Astrocyte (in vitro differentiated cells and primary cell): Measurements from ENCODE around the gene USP21. TPM values are rescaled to one million over a fixed set of nuclear protein-coding genes. Genes with fewer than 3 reads are reported as not detected.

ENCODE experiments used
- DNase-seq: peaks from one replicate; pipeline ENCODE4 v3.0.0-alpha.2; 2010; ENCODE audit warnings: low read depth
- FAIRE-seq: peaks from 2 replicates; lab custom pipeline; 2011; peaks lifted over from hg19 to GRCh38; lab: Jason Lieb, UNC
- H2AFZ ChIP-seq: 2 replicates; pipeline ENCODE4 v1.6.0; 2012; ENCODE audit warnings: low read depth, low read length, inconsistent platforms
- H3K27ac ChIP-seq: 2 replicates; pipeline ENCODE4 v1.5.1; 2011; ENCODE audit warnings: low read depth, low read length, inconsistent platforms
- H3K27me3 ChIP-seq: 2 replicates; pipeline ENCODE4 v1.6.0; 2011; ENCODE audit warnings: low read length, inconsistent platforms; ENCODE audit not compliant: insufficient read depth
- H3K36me3 ChIP-seq: 2 replicates; pipeline ENCODE4 v1.5.1; 2011; ENCODE audit warnings: low read length, inconsistent platforms; ENCODE audit not compliant: insufficient read depth
- H3K4me1 ChIP-seq: 2 replicates; pipeline ENCODE4 v1.5.1; 2011; ENCODE audit warnings: low read length, inconsistent platforms; ENCODE audit not compliant: insufficient read depth
- H3K4me2 ChIP-seq: 2 replicates; pipeline ENCODE4 v1.6.0; 2012; ENCODE audit warnings: low read length, inconsistent platforms
- H3K4me3 ChIP-seq: 2 replicates; pipeline ENCODE4 v1.5.1; 2011; ENCODE audit warnings: low read depth, mild to moderate bottlenecking, low read length, inconsistent platforms; ENCODE audit not compliant: insufficient read depth
- H3K79me2 ChIP-seq: 2 replicates; pipeline ENCODE4 v1.6.0; 2012; ENCODE audit warnings: mild to moderate bottlenecking, low read length, inconsistent platforms; ENCODE audit not compliant: insufficient read depth
- H3K9ac ChIP-seq: 2 replicates; pipeline ENCODE4 v1.6.0; 2012; ENCODE audit warnings: mild to moderate bottlenecking, low read length, inconsistent platforms
- H3K9me3 ChIP-seq: 2 replicates; pipeline ENCODE4 v1.5.1; 2012; ENCODE audit warnings: low read depth, mild to moderate bottlenecking, low read length, inconsistent platforms; ENCODE audit not compliant: insufficient read depth
- H4K20me1 ChIP-seq: 2 replicates; pipeline ENCODE4 v1.6.0; 2012; ENCODE audit warnings: low read length, inconsistent platforms; ENCODE audit not compliant: insufficient read depth
- H3K27ac Mint-ChIP-seq: one replicate; pipeline ENCODE4 v1.8.0; 2021; ENCODE audit warnings: mild to moderate bottlenecking, mixed read lengths; ENCODE audit not compliant: unreplicated experiment
- H3K27me3 Mint-ChIP-seq: one replicate; pipeline ENCODE4 v1.8.0; 2021; ENCODE audit warnings: low read depth, mixed read lengths; ENCODE audit not compliant: unreplicated experiment
- H3K36me3 Mint-ChIP-seq: one replicate; pipeline ENCODE4 v1.8.0; 2021; ENCODE audit warnings: low read depth, mixed read lengths; ENCODE audit not compliant: unreplicated experiment
- H3K4me1 Mint-ChIP-seq: one replicate; pipeline ENCODE4 v1.8.0; 2021; ENCODE audit warnings: low read depth, mixed read lengths; ENCODE audit not compliant: unreplicated experiment
- H3K4me3 Mint-ChIP-seq: one replicate; pipeline ENCODE4 v1.8.0; 2021; ENCODE audit warnings: mild to moderate bottlenecking, moderate library complexity, mixed read lengths; ENCODE audit not compliant: unreplicated experiment
- H3K9me3 Mint-ChIP-seq: one replicate; pipeline ENCODE4 v1.8.0; 2021; ENCODE audit warnings: mild to moderate bottlenecking, mixed read lengths; ENCODE audit not compliant: unreplicated experiment
- CTCF ChIP-seq: IDR thresholded peaks from 2 replicates; pipeline ENCODE4 v1.5.1; 2011; ENCODE audit warnings: low read depth, mild to moderate bottlenecking, inconsistent platforms, low read length, moderate library complexity; ENCODE audit not compliant: insufficient read depth
- EZH2 ChIP-seq: IDR thresholded peaks from 2 replicates; pipeline ENCODE4 v1.6.1; 2012; ENCODE audit warnings: mild to moderate bottlenecking, low read length, inconsistent platforms; ENCODE audit not compliant: insufficient read depth
- total RNA-seq: library from RNA; stranded (reverse); gene quantifications from 2 replicates; pipeline ENCODE4 v1.2.1, GENCODE V29; 2021

The USP21 gene
- total RNA-seq, 1 donor from 2014 or later = 14.4 TPM

GRCh38 chr1:161173711-161174110 lies 14.4 kb downstream of the USP21 start:
- TF ChIP-seq EZH2 (no peak), CTCF (no peak)
- H3K27me3 Mint-ChIP-seq = no peaks in the 10 kb centered on the region
- Histone ChIP-seq H3K9ac (no peak overlapping the region), H3K27ac (peak overlapping the region; percentile 73), H3K36me3 (peaks cover 21% of the 10 kb centered on the region), H3K27me3 (no peaks in the 10 kb centered on the region), H3K9me3 (no peaks in the 10 kb centered on the region), H3K4me1 (peaks cover 23% of the 10 kb centered on the region), H3K4me3 (no peak overlapping the region), H2AFZ (no peak overlapping the region), H3K79me2 (peaks cover 19% of the 10 kb centered on the region), H4K20me1 (peaks cover 14% of the 10 kb centered on the region), H3K4me2 (peak overlapping the region; percentile 39)
- peaks cover 45% of the 10 kb centered on the region for H3K36me3 Mint-ChIP-seq
- no peak overlapping the region for H3K27ac Mint-ChIP-seq
- H3K4me1 Mint-ChIP-seq = peaks cover 23% of the 10 kb centered on the region
- no peak overlapping the region for H3K4me3 Mint-ChIP-seq
- FAIRE-seq (no peak), DNase-seq (no peak)
- no peaks in the 10 kb centered on the region for H3K9me3 Mint-ChIP-seq

DNA sequence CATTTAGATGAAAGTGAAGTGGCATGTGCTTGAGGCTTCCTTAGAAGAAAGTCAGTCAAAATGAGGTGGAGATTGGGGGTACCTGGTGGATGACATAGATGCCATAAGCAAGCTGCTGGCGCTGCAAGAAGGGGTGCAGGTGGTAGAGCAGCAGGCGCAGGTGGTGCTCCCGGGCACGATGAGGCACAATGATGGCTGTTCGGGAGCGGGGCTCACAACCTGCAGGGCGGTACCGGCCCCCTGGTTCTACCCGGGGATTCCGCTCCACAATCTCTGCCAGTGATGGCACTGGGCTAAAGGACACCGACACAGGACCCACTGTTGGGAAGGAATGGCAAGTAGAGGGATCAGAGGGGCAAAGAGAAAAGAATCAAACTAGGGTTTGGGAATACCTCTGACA lies 15.6 kb downstream of the USP21 start:
- H3K4me2 ChIP-seq = no peak overlapping the region
- H3K27me3 ChIP-seq = no peaks in the 10 kb centered on the region
- peaks cover 19% of the 10 kb centered on the region for H3K79me2 ChIP-seq
- Mint-ChIP-seq H3K4me3 (peak overlapping the region; percentile 20), H3K4me1 (peaks cover 21% of the 10 kb centered on the region), H3K9me3 (no peaks in the 10 kb centered on the region), H3K27ac (no peak overlapping the region), H3K27me3 (no peaks in the 10 kb centered on the region), H3K36me3 (peaks cover 41% of the 10 kb centered on the region)
- H3K9ac ChIP-seq = no peak overlapping the region
- FAIRE-seq = no peak
- no peak for TF ChIP-seq CTCF
- no peak for TF ChIP-seq EZH2
- H2AFZ ChIP-seq = no peak overlapping the region
- H3K9me3 ChIP-seq = no peaks in the 10 kb centered on the region
- no peak for DNase-seq
- no peak overlapping the region for H3K4me3 ChIP-seq
- H4K20me1 ChIP-seq = peaks cover 14% of the 10 kb centered on the region
- H3K27ac ChIP-seq = no peak overlapping the region
- H3K4me1 ChIP-seq = peaks cover 23% of the 10 kb centered on the region
- H3K36me3 ChIP-seq = peaks cover 21% of the 10 kb centered on the region

GRCh38 chr1:161175771-161176453 lies 16.6 kb downstream of the USP21 start:
- peaks cover 17% of the 10 kb centered on the region for H3K36me3 ChIP-seq
- no peaks in the 10 kb centered on the region for H3K27me3 Mint-ChIP-seq
- H3K36me3 Mint-ChIP-seq = peaks cover 41% of the 10 kb centered on the region
- H3K4me3 Mint-ChIP-seq = peak overlapping the region; percentile 99
- H3K9me3 Mint-ChIP-seq = no peaks in the 10 kb centered on the region
- H3K4me2 ChIP-seq = peak overlapping the region; percentile 100
- H3K4me1 Mint-ChIP-seq = peaks cover 21% of the 10 kb centered on the region
- H3K27ac Mint-ChIP-seq = peak overlapping the region; percentile 22
- no peak for TF ChIP-seq EZH2
- no peak for TF ChIP-seq CTCF
- H3K4me1 ChIP-seq = peaks cover 23% of the 10 kb centered on the region
- FAIRE-seq = no peak
- no peaks in the 10 kb centered on the region for H3K27me3 ChIP-seq
- no peak for DNase-seq
- no peak overlapping the region for H3K4me3 ChIP-seq
- H3K27ac ChIP-seq = no peak overlapping the region
- no peaks in the 10 kb centered on the region for H3K9me3 ChIP-seq
- peaks cover 14% of the 10 kb centered on the region for H4K20me1 ChIP-seq
- peaks cover 19% of the 10 kb centered on the region for H3K79me2 ChIP-seq
- peak overlapping the region; percentile 98 for H3K9ac ChIP-seq
- H2AFZ ChIP-seq = no peak overlapping the region
